Measurements from ENCODE around the gene PRXL2A. TPM values are rescaled to one million over a fixed set of nuclear protein-coding genes. Genes with fewer than 3 reads are reported as not detected.
A peak's percentile ranks its signal among the peaks of the same experiment; 100 is the strongest.

Gene PRXL2A
- total and polyA plus RNA-seq, 2 experiments from 2014 or later: 166 to 222 TPM

DNA sequence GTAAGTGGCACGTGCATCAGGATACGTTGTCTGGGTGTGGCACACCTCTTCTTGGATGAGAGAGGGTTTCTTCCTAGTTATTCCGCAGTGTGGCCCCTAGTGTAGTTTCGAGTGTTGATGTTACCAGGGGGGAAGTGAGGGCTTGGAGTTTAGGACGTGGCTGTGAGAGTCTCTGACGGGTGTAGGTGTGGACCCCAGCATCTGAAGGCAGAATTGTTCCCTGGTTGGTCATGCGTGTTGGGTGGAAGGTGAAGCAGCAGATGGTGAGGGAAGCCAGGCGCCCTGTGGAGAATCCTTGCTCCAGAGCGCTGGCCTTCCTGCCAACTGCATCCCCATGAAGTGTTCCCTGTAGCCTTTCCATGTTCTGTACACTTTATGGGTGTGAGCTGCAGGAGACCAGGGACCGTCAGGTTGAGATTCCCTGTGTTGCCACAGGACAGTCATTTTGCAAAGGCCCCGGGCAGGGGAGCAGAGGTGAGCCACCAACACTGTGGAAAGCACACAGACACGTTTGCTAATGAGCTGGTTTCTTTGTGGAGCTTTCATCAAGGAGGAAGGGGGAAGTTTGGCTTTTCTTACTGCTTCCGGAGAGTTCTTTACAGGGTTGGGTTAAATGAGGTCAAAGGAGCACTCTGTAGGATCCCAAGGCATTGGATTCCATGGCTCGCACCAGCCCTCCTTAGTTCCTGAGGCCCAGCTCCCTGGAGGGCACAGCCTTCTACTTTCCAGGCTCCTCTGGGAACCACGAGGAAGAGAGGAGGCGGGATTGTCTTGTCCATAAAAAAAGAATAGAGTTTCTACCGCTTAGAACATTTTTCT, 77.8 kb downstream of the PRXL2A start:
- Histone ChIP-seq H3K4me1 (ENCODE audit: insufficient read depth) (peaks cover 21% of the 10 kb centered on the region), H3K9me3 (ENCODE audit: low read depth) (no peaks in the 10 kb centered on the region), H3K27me3 (no peaks in the 10 kb centered on the region), H3K27ac (peak overlapping the region; percentile 5), H4K20me1 (ENCODE audit: insufficient read depth, poor library complexity, severe bottlenecking) (peaks cover 62% of the 10 kb centered on the region), H3K4me3 (no peak overlapping the region), H3K4me2 (no peak overlapping the region), H3K36me3 (replicated peaks; ENCODE audit: insufficient read depth, low read depth) (no peaks in the 10 kb centered on the region), H2AFZ (no peak overlapping the region), H3K9me2 (replicated peaks; ENCODE audit: insufficient read depth) (no peaks in the 10 kb centered on the region), H3K79me2 (peaks cover 100% of the 10 kb centered on the region)
- 83% methylated on average over 17 of the region's 17 CpGs for WGBS (ENCODE audit: low lambda C conversion rate, missing lambda C conversion rate)
- TF ChIP-seq, protein P1, sequence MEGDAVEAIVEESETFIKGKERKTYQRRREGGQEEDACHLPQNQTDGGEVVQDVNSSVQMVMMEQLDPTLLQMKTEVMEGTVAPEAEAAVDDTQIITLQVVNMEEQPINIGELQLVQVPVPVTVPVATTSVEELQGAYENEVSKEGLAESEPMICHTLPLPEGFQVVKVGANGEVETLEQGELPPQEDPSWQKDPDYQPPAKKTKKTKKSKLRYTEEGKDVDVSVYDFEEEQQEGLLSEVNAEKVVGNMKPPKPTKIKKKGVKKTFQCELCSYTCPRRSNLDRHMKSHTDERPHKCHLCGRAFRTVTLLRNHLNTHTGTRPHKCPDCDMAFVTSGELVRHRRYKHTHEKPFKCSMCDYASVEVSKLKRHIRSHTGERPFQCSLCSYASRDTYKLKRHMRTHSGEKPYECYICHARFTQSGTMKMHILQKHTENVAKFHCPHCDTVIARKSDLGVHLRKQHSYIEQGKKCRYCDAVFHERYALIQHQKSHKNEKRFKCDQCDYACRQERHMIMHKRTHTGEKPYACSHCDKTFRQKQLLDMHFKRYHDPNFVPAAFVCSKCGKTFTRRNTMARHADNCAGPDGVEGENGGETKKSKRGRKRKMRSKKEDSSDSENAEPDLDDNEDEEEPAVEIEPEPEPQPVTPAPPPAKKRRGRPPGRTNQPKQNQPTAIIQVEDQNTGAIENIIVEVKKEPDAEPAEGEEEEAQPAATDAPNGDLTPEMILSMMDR (IDR thresholded peaks at IDR 0.05; ENCODE audit: poor library complexity): no peak
- TF ChIP-seq EZH2 (IDR thresholded peaks at IDR 0.05; ENCODE audit: borderline replicate concordance) (no peak), EZH2phosphoT487 (IDR thresholded peaks at IDR 0.05; ENCODE audit: low read depth, severe bottlenecking, unreplicated experiment) (no peak)
- DNase-seq (ENCODE audit: low spot score): no peak

Other genes with a start within 250 kb of the PRXL2A start
- 88.1 and 92.8 TPM in 2 replicates for gene ANXA11, start 203.0 kb upstream of the PRXL2A start, total RNA-seq
- gene ANXA11, start 203.0 kb upstream of the PRXL2A start, polyA plus RNA-seq: 168 and 184 TPM in 2 replicates
- 50.0 and 62.1 TPM in 2 replicates for gene MAT1A, start 118.9 kb upstream of the PRXL2A start, total RNA-seq
- 20.1 and 38.3 TPM in 2 replicates for gene MAT1A, start 118.9 kb upstream of the PRXL2A start, polyA plus RNA-seq
- gene DYDC1, start 51.8 kb upstream of the PRXL2A start, total RNA-seq: not detected in 2 replicates
- gene DYDC1, start 51.8 kb upstream of the PRXL2A start, polyA plus RNA-seq: not detected in 2 replicates
- gene DYDC2, start 51.8 kb upstream of the PRXL2A start, total RNA-seq: 0.56 and 0.80 TPM in 2 replicates
- 0.72 TPM in 1 of 2 replicates, not detected in the other for gene DYDC2, start 51.8 kb upstream of the PRXL2A start, polyA plus RNA-seq
- gene TSPAN14, start 45.8 kb downstream of the PRXL2A start, total RNA-seq: 55.1 and 65.9 TPM in 2 replicates
- 90.4 and 104 TPM in 2 replicates for gene TSPAN14, start 45.8 kb downstream of the PRXL2A start, polyA plus RNA-seq
- not detected in 2 replicates for gene SH2D4B, start 129.4 kb downstream of the PRXL2A start, total RNA-seq
- not detected in 2 replicates for gene SH2D4B, start 129.4 kb downstream of the PRXL2A start, polyA plus RNA-seq

Data from hepatocyte (in vitro differentiated cells).